Stomach (tissue), 9 donors: ENCODE results near the gene ABCB1. TPM values are rescaled to one million over a fixed set of nuclear protein-coding genes. Genes with fewer than 3 reads are reported as not detected.
A peak's percentile ranks its signal among the peaks of the same experiment; 100 is the strongest.

Experiments used
- DNase-seq, 2 donors: peaks; one replicate each; pipeline versions ENCODE4 v3.0.0 to v3.0.0-alpha.2; 2013 to 2019
- H3K27ac ChIP-seq, 5 donors: fragments of 200-600 bp in 4 of 5; sonication (generic) in 4 of 5; one replicate each; pipeline ENCODE4 v1.5.1; 2013 to 2019; ENCODE audit warnings: mild to moderate bottlenecking in 1 of 5, moderate library complexity in 1 of 5
- H3K27me3 ChIP-seq, 3 donors: fragments of 200-600 bp; sonication (generic); one replicate each; pipeline ENCODE4 v1.5.1; 2017 to 2019; ENCODE audit warnings: mixed run types in 1 of 3
- H3K36me3 ChIP-seq, 4 donors: fragments of 200-600 bp; sonication (generic); 1 replicate in 3 of 4; 2 replicates in 1 of 4; pipeline ENCODE4 v1.5.1; 2016 to 2019
- H3K4me1 ChIP-seq, 4 donors: fragments of 200-600 bp; sonication (generic); one replicate each; pipeline ENCODE4 v1.5.1; 2016 to 2019
- H3K4me3 ChIP-seq, 4 donors: fragments of 200-600 bp; sonication (generic) in 3 of 4; one replicate each; pipeline ENCODE4 v1.5.1; 2016 to 2019; ENCODE audit warnings: mild to moderate bottlenecking in 1 of 4
- H3K9me3 ChIP-seq, 4 donors: fragments of 200-600 bp; sonication (generic); one replicate each; pipeline ENCODE4 v1.5.1; 2016 to 2019
- CTCF ChIP-seq, 7 experiments: fragments of 450-650 bp in 4 of 7; fragments of 200-600 bp in 3 of 7; sonication (generic) in 3 of 7; IDR thresholded peaks; one replicate each; pipeline ENCODE4 v1.5.1; 2016 to 2019; ENCODE audit warnings: antibody characterized with exemption in 7 of 7, control low read depth in 2 of 7, mild to moderate bottlenecking in 1 of 7
- EP300 ChIP-seq: sonication (generic); formaldehyde crosslinking; IDR thresholded peaks from one replicate; pipeline ENCODE4 v1.6.1; 2017; ENCODE audit warnings: antibody characterized with exemption
- POLR2A ChIP-seq, 4 donors: fragments of 450-650 bp; IDR thresholded peaks; one replicate each; pipeline ENCODE4 v1.6.1; 2016; ENCODE audit warnings: antibody characterized with exemption in 4 of 4, control low read depth in 2 of 4, mild to moderate bottlenecking in 1 of 4, moderate library complexity in 1 of 4
- POLR2AphosphoS5 ChIP-seq, 3 donors: sonication (generic); formaldehyde crosslinking; IDR thresholded peaks; one replicate each; pipeline ENCODE4 v1.6.1; 2016; ENCODE audit warnings: antibody characterized with exemption in 3 of 3
- WGBS, 5 donors: extraction: QIAGEN DNeasy Blood & Tissue Kit in 3 of 5; methylation state at CpG; one replicate each; pipeline versions ENCODE4 v1.1.5 to v1.1.7; 2013 to 2018; 5-methylcytosine and 5-hydroxymethylcytosine counted together
- intact Hi-C: fragments of 100-400 bp; cut with DNase I; formaldehyde crosslinking; loops from one replicate; pipeline ENCODE4 v1.15.1; 2023; ENCODE audit warnings: low total_unique reads
- polyA plus RNA-seq, 3 donors: library from polyadenylated mRNA; stranded (reverse); fragments of 200-250 nt; gene quantifications; one replicate each; pipeline ENCODE4 v1.2.3, GENCODE V29; 2013
- total RNA-seq, 5 donors: library from RNA; depleted of rRNA; stranded (reverse); fragments of >200 nt; gene quantifications; one replicate each; pipeline versions ENCODE4 v1.1.0 to v1.2.3, GENCODE V29; 2014 to 2016
- donor health status: healthy with polysubstance abuse.
- donor health status: Bipolar disorder and iron deficiency.
- donor health status: healthy.

The ABCB1 gene
- total and polyA plus RNA-seq, 8 donors, result 0.45 to 10.6 (median 1.7) TPM; not detected in 1

GRCh38 chr7:87482115-87482514, 118.6 kb downstream of the ABCB1 start:
- Histone ChIP-seq H3K27me3 (peaks cover 0 to 6% (median 0%) of the 10 kb centered on the region in 3 donors), H3K4me1 (no peaks in the 10 kb centered on the region), H3K9me3 (no peaks in the 10 kb centered on the region), H3K27ac (no peak overlapping the region), H3K36me3 (no peaks in the 10 kb centered on the region), H3K4me3 (no peak overlapping the region)
- intact Hi-C loops, result no loop called here
- 54 to 66% (median 57%) methylated on average over 3 of the region's 3 CpGs for WGBS, 5 donors
- no peak for DNase-seq
- TF ChIP-seq CTCF (IDR thresholded peaks at IDR 0.05) (no peak), POLR2A (IDR thresholded peaks at IDR 0.05) (no peak), EP300 (no peak), POLR2AphosphoS5 (IDR thresholded peaks at IDR 0.05) (no peak)

DNA sequence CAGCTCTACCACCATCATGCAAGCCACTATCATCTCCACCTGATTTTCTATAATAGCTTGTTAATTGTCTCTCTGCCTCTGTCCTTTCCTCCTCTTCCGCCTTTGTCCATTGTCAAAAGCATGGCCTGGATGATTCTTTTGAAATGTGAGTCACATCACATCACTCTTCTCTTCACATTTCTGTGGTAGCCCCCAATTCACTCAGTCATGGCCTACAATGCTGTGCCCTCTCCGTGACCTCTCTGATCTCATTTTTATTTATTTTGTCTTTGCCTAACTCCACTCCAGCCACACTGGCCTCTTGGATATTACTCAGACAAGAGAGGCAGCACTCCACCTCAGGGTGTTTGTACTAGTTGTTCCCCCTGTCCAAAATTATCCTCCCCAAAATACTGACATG, 120.3 kb downstream of the ABCB1 start:
- H3K27me3 ChIP-seq, result peaks cover 0 to 23% (median 10%) of the 10 kb centered on the region in 3 donors
- no peaks in the 10 kb centered on the region for H3K9me3 ChIP-seq
- no peak for DNase-seq
- peaks cover 2 to 8% (median 7%) of the 10 kb centered on the region in 4 donors for H3K4me1 ChIP-seq
- no peak overlapping the region for H3K27ac ChIP-seq
- intact Hi-C loops, result no loop called here
- WGBS, 5 donors, result 83 to 97% (median 91%) methylated on average over 2 of the region's 2 CpGs
- TF ChIP-seq POLR2AphosphoS5 (IDR thresholded peaks at IDR 0.05), result no peak
- TF ChIP-seq POLR2A (IDR thresholded peaks at IDR 0.05), result no peak
- TF ChIP-seq CTCF (IDR thresholded peaks at IDR 0.05), result no peak
- no peak for TF ChIP-seq EP300
- no peaks in the 10 kb centered on the region for H3K36me3 ChIP-seq
- H3K4me3 ChIP-seq, result no peak overlapping the region

- no peaks in the 10 kb centered on the region for H3K9me3 ChIP-seq
- H3K4me3 ChIP-seq, result no peak overlapping the region
- TF ChIP-seq POLR2A (IDR thresholded peaks at IDR 0.05) (no peak), EP300 (no peak), POLR2AphosphoS5 (IDR thresholded peaks at IDR 0.05) (no peak), CTCF (IDR thresholded peaks at IDR 0.05) (no peak)
- 89 to 93% (median 93%) methylated on average over 2 of the region's 2 CpGs for WGBS, 5 donors
- no peaks in the 10 kb centered on the region for H3K36me3 ChIP-seq
- intact Hi-C loops, result no loop called here
- no peak for DNase-seq
- H3K27me3 ChIP-seq, result peaks cover 0 to 28% (median 13%) of the 10 kb centered on the region in 3 donors
- H3K27ac ChIP-seq, result no peak overlapping the region
- H3K4me1 ChIP-seq, result peaks cover 5 to 12% (median 11%) of the 10 kb centered on the region in 4 donors
Observed at GRCh38 chr7:87479951-87480350, 120.7 kb downstream of the ABCB1 start.

DNA sequence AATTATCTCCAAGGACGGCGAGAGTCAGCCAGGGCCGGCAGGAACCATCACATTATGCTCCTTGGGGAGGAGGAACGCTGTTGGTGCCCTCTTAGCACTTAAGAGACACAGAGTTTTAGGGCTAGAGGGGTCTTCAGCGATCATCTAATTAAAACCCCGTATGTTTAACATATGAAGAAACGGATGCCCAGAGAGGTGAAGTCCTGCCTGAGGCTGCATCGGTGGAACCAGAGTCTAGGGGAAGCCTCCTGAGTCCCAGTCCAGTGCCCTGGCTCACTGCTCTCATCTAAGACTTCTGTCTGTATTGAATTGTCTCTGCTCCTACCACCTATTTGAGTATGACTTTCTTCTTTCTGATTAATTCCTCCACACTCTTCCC, 124.5 kb downstream of the ABCB1 start:
- no peaks in the 10 kb centered on the region for H3K9me3 ChIP-seq
- DNase-seq, result no peak
- intact Hi-C loops, result no loop called here
- 48 to 79% (median 68%) methylated on average over 8 of the region's 8 CpGs for WGBS, 5 donors
- no peak overlapping the region for H3K27ac ChIP-seq
- peaks cover 5 to 24% (median 13%) of the 10 kb centered on the region in 4 donors for H3K4me1 ChIP-seq
- TF ChIP-seq POLR2A (IDR thresholded peaks at IDR 0.05), result no peak
- TF ChIP-seq CTCF (IDR thresholded peaks at IDR 0.05), result no peak
- no peak for TF ChIP-seq POLR2AphosphoS5 (IDR thresholded peaks at IDR 0.05)
- TF ChIP-seq EP300, result no peak
- H3K36me3 ChIP-seq, result no peaks in the 10 kb centered on the region
- H3K27me3 ChIP-seq, result peaks cover 0 to 33% (median 13%) of the 10 kb centered on the region in 3 donors
- H3K4me3 ChIP-seq, result peak overlapping the region in 3 of 4 donors; percentile 49 to 63 (median 56)
